Adrenal gland (tissue), 5 donors: ENCODE data around the gene USP31.

Experiments
- POLR2A ChIP-seq, 2 donors: fragments of 450-650 bp; IDR thresholded peaks; one replicate each; pipeline ENCODE4 v1.6.1; 2017; ENCODE audit warnings: antibody characterized with exemption in 2 of 2, mild to moderate bottlenecking in 2 of 2, moderate library complexity in 1 of 2
- TF ChIP-seq, protein P1 (sequence below), 6 experiments: fragments of 450-650 bp in 4 of 6; fragments of 200-600 bp in 2 of 6; sonication (generic) in 1 of 6; IDR thresholded peaks; 1 replicate in 5 of 6; 2 replicates in 1 of 6; pipeline versions ENCODE4 v1.5.1 to v1.8.0; 2016 to 2021; ENCODE audit warnings: antibody characterized with exemption in 6 of 6, mild to moderate bottlenecking in 2 of 6, moderate library complexity in 1 of 6
- donor health status: DM: no; HTN: no; CAD: no.

DNA sequence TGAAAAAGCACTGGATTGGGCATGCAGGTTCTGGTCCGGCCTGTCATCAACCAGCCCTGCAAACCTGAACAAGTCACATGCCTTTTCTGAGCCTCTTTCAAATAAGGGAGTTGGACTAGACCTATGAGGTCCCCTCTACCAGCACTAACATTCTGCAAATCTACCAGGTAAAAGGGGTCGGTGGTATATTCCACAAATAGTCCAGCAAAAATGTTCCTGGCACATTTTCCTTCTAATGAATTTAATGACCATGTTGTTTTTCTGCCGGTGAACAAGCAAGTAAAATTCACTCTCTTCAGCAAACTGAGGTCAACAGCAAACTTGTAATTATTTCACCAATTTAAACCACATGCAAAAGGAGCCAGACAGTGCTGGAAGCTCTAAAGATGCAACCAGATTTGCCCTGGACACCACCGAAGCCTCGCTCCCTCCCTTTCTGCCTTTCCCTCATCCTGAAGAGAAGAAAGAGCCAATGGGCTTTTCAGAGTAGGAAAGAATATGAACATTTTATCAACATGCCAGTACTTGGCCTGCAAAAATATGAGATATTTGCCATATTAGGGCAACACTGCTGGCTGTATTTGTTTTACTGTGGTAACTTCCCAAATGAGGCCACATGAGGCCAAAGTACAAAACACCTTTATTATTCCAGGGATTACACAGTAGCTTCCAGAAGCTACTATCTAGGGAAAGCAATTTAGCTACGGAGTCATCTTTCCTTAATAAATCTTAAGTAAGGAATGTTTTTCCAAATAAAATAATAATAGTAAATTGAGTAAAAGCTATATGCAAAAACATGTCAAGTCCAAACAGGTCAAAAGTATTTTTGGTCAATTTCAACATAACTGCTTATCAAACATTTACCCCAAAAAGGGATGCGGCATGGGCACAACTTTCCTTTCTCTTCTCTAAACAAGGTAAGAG is 45.0 kb downstream of the USP31 start:
- TF ChIP-seq, protein P1, sequence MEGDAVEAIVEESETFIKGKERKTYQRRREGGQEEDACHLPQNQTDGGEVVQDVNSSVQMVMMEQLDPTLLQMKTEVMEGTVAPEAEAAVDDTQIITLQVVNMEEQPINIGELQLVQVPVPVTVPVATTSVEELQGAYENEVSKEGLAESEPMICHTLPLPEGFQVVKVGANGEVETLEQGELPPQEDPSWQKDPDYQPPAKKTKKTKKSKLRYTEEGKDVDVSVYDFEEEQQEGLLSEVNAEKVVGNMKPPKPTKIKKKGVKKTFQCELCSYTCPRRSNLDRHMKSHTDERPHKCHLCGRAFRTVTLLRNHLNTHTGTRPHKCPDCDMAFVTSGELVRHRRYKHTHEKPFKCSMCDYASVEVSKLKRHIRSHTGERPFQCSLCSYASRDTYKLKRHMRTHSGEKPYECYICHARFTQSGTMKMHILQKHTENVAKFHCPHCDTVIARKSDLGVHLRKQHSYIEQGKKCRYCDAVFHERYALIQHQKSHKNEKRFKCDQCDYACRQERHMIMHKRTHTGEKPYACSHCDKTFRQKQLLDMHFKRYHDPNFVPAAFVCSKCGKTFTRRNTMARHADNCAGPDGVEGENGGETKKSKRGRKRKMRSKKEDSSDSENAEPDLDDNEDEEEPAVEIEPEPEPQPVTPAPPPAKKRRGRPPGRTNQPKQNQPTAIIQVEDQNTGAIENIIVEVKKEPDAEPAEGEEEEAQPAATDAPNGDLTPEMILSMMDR (IDR thresholded peaks at IDR 0.05): no peak
- no peak for TF ChIP-seq POLR2A (IDR thresholded peaks at IDR 0.05)
